Type B pancreatic cell (in vitro differentiated cells): ENCODE results near the gene COL25A1. TPM values are rescaled to one million over a fixed set of nuclear protein-coding genes. Genes with fewer than 3 reads are reported as not detected.

Experiments
- DNase-seq: peaks from one replicate; pipeline ENCODE4 v3.0.0; 2021; ENCODE audit warnings: mixed read lengths; ENCODE audit not compliant: unreplicated experiment; ENCODE audit errors: extremely low spot score
- H3K27ac Mint-ChIP-seq: 2 replicates; pipeline ENCODE4 v1.8.0; 2021; ENCODE audit warnings: mild to moderate bottlenecking, mixed read lengths
- H3K27me3 Mint-ChIP-seq: 2 replicates; pipeline ENCODE4 v1.8.0; 2021; ENCODE audit warnings: mixed read lengths
- H3K36me3 Mint-ChIP-seq: 2 replicates; pipeline ENCODE4 v1.8.0; 2021; ENCODE audit warnings: mixed read lengths
- H3K4me1 Mint-ChIP-seq: one replicate; pipeline ENCODE4 v1.8.0; 2021; ENCODE audit warnings: mixed read lengths; ENCODE audit not compliant: unreplicated experiment
- H3K4me3 Mint-ChIP-seq: 2 replicates; pipeline ENCODE4 v1.8.0; 2021; ENCODE audit warnings: mild to moderate bottlenecking, mixed read lengths
- H3K9me3 Mint-ChIP-seq: 2 replicates; pipeline ENCODE4 v1.8.0; 2021; ENCODE audit warnings: mixed read lengths
- total RNA-seq: library from RNA; stranded (reverse); gene quantifications from 2 replicates; pipeline ENCODE4 v1.2.1, GENCODE V29; 2021; ENCODE audit warnings: low replicate concordance
- TF ChIP-seq, protein P1 (sequence below): fragments of 200-600 bp; sonication (generic); conservative IDR thresholded peaks from 2 replicates; pipeline ENCODE4 v1.5.0; 2021; ENCODE audit warnings: antibody characterized with exemption, mild to moderate bottlenecking

The COL25A1 gene
- total RNA-seq, 1 donor from 2014 or later: 9.2 TPM

- TF ChIP-seq, protein P1, sequence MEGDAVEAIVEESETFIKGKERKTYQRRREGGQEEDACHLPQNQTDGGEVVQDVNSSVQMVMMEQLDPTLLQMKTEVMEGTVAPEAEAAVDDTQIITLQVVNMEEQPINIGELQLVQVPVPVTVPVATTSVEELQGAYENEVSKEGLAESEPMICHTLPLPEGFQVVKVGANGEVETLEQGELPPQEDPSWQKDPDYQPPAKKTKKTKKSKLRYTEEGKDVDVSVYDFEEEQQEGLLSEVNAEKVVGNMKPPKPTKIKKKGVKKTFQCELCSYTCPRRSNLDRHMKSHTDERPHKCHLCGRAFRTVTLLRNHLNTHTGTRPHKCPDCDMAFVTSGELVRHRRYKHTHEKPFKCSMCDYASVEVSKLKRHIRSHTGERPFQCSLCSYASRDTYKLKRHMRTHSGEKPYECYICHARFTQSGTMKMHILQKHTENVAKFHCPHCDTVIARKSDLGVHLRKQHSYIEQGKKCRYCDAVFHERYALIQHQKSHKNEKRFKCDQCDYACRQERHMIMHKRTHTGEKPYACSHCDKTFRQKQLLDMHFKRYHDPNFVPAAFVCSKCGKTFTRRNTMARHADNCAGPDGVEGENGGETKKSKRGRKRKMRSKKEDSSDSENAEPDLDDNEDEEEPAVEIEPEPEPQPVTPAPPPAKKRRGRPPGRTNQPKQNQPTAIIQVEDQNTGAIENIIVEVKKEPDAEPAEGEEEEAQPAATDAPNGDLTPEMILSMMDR: peak; percentile 56
- Mint-ChIP-seq H3K27me3 (peaks cover 19% of the 10 kb centered on the region), H3K4me3 (no peak overlapping the region), H3K36me3 (no peaks in the 10 kb centered on the region), H3K27ac (no peak overlapping the region), H3K9me3 (no peaks in the 10 kb centered on the region), H3K4me1 (peaks cover 26% of the 10 kb centered on the region)
- no peak for DNase-seq
Measured at GRCh38 chr4:108833046-108833445, 469.4 kb downstream of the COL25A1 start.

GRCh38 chr4:108831886-108832285, 470.6 kb downstream of the COL25A1 start:
- Mint-ChIP-seq H3K36me3 (no peaks in the 10 kb centered on the region), H3K9me3 (no peaks in the 10 kb centered on the region), H3K4me1 (peaks cover 26% of the 10 kb centered on the region)

DNA sequence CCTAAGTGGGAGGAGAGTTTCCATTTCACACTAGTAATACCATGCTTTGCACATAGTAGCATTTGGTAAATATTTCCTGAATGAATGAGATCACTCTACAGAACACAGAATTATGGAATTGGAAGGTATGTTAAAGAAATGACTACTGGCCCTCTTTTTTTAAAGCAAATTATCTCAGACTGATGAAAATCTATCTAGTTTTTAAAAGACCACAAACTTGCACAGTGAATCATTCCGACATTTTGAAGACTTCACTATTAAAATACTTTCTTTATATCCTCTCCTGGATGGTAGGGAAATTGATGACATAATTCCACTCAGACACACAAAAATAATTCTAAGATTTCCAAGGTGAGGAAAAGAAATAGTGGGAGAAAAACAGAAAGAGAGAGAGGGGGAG, 471.2 kb downstream of the COL25A1 start:
- Mint-ChIP-seq H3K4me3 (no peak overlapping the region), H3K27me3 (peaks cover 24% of the 10 kb centered on the region), H3K27ac (no peak overlapping the region), H3K4me1 (peaks cover 26% of the 10 kb centered on the region), H3K9me3 (no peaks in the 10 kb centered on the region), H3K36me3 (no peaks in the 10 kb centered on the region)
- TF ChIP-seq, protein P1: no peak
- DNase-seq: no peak

More at GRCh38 chr4:108831886-108832285, 470.6 kb downstream of the COL25A1 start:
- peaks cover 19% of the 10 kb centered on the region for H3K27me3 Mint-ChIP-seq
- H3K27ac Mint-ChIP-seq: no peak overlapping the region
- no peak for DNase-seq
- TF ChIP-seq, protein P1: no peak
- no peak overlapping the region for H3K4me3 Mint-ChIP-seq

DNA sequence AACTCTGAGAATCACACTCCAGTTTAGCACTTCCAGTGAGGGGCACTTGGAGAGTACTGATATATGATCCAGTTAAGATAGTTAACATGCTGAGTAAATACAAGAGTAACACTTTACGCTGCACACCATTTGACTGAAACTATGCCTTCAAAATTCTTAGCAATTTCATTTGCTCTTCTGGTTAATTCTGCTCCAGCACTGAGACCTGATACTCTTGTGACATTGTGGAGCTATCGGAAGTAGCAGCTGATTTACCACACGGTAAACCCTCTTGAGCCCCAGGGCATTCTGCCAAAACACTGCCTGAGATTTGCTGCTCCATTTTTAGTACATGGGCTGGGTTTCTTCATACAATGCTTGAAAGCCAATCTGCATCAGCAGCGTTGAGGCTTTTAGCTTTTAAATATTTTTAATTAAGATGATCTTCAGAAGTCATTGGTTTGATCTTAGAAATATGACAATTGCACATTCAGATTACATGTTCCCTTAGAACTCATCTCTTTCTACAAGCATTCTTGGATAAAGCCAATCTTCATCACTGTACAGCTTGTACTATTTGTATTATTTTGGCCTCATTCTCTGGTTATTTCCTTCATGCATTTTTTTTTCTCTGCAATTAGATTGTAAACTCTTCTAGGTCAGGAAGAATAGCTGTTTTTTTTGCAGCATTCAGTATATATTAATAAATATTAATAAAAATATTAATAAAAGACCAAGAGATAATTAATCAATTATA, 471.8 kb downstream of the COL25A1 start:
- peaks cover 24% of the 10 kb centered on the region for H3K27me3 Mint-ChIP-seq

GRCh38 chr4:108829966-108830492, 472.4 kb downstream of the COL25A1 start:
- Mint-ChIP-seq H3K4me1 (peaks cover 26% of the 10 kb centered on the region), H3K27me3 (peaks cover 24% of the 10 kb centered on the region), H3K27ac (no peak overlapping the region), H3K9me3 (no peaks in the 10 kb centered on the region), H3K4me3 (no peak overlapping the region), H3K36me3 (no peaks in the 10 kb centered on the region)
- DNase-seq: no peak
- TF ChIP-seq, protein P1: no peak

More for the DNA sequence above, 471.8 kb downstream of the COL25A1 start:
- no peak overlapping the region for H3K4me3 Mint-ChIP-seq
- H3K9me3 Mint-ChIP-seq: no peaks in the 10 kb centered on the region
- no peaks in the 10 kb centered on the region for H3K36me3 Mint-ChIP-seq
- no peak for DNase-seq
- no peak overlapping the region for H3K27ac Mint-ChIP-seq
- H3K4me1 Mint-ChIP-seq: peaks cover 26% of the 10 kb centered on the region
- TF ChIP-seq, protein P1: no peak
